ENCODE results near the gene ASB13. TPM values are rescaled to one million over a fixed set of nuclear protein-coding genes. Genes with fewer than 3 reads are reported as not detected.

ASB13 gene
- total RNA-seq, 1 experiment from 2014 or later = 17.4 TPM

- peak; percentile 6 for DNase-seq (ENCODE audit: low read depth)
Measured at GRCh38 chr10:5648494-5649457, 17.6 kb downstream of the ASB13 start.

GRCh38 chr10:5647507-5648240, 18.7 kb downstream of the ASB13 start:
- DNase-seq (ENCODE audit: low read depth) = no peak

GRCh38 chr10:5645944-5646617, 20.3 kb downstream of the ASB13 start:
- no peak for DNase-seq (ENCODE audit: low read depth)

GRCh38 chr10:5645375-5645774, 21.0 kb downstream of the ASB13 start:
- no peak for DNase-seq (ENCODE audit: low read depth)

- no peak for DNase-seq (ENCODE audit: low read depth)
Measured at GRCh38 chr10:5644930-5645329, 21.5 kb downstream of the ASB13 start.

- no peak for DNase-seq (ENCODE audit: low read depth)
Measured at GRCh38 chr10:5643346-5644067, 22.9 kb downstream of the ASB13 start.

- DNase-seq (ENCODE audit: low read depth) = no peak
Measured at GRCh38 chr10:5641501-5641900, 24.9 kb downstream of the ASB13 start.

GRCh38 chr10:5640501-5640900, 25.9 kb downstream of the ASB13 start:
- no peak for DNase-seq (ENCODE audit: low read depth)

- DNase-seq (ENCODE audit: low read depth) = no peak
Measured at GRCh38 chr10:5640036-5640435, 26.4 kb downstream of the ASB13 start.

- no peak for DNase-seq (ENCODE audit: low read depth)
Measured at GRCh38 chr10:5639066-5639465, 27.3 kb downstream of the ASB13 start.

- no peak for DNase-seq (ENCODE audit: low read depth)
Measured at GRCh38 chr10:5638494-5638893, 27.9 kb downstream of the ASB13 start.

- DNase-seq (ENCODE audit: low read depth) = no peak
Measured at GRCh38 chr10:5634918-5635317, 31.5 kb downstream of the ASB13 start.

GRCh38 chr10:5633166-5633749, 33.1 kb downstream of the ASB13 start:
- DNase-seq (ENCODE audit: low read depth) = no peak

- DNase-seq (ENCODE audit: low read depth) = no peak
Measured at GRCh38 chr10:5632446-5632845, 33.9 kb downstream of the ASB13 start.

GRCh38 chr10:5631936-5632335, 34.5 kb downstream of the ASB13 start:
- no peak for DNase-seq (ENCODE audit: low read depth)

GRCh38 chr10:5630112-5630436, 36.3 kb downstream of the ASB13 start:
- DNase-seq (ENCODE audit: low read depth) = no peak

GRCh38 chr10:5629303-5630111, 36.9 kb downstream of the ASB13 start:
- DNase-seq (ENCODE audit: low read depth) = peak; percentile 61

GRCh38 chr10:5628451-5629302, 37.7 kb downstream of the ASB13 start:
- DNase-seq (ENCODE audit: low read depth) = peak; percentile 49

- no peak for DNase-seq (ENCODE audit: low read depth)
Measured at GRCh38 chr10:5627486-5628044, 38.8 kb downstream of the ASB13 start.
